CD4-positive, CD25-positive, alpha-beta regulatory T cell (primary cell): ENCODE data around the gene VMP1. TPM values are rescaled to one million over a fixed set of nuclear protein-coding genes. Genes with fewer than 3 reads are reported as not detected.
"Not testable (repeated sequence)": the region's sequence is repeated elsewhere in the genome, so short reads cannot be mapped to it uniquely, and the experiment has no call there.

Experiments used
- ATAC-seq, 2 donors: fragments of 150-1000 bp; cut with Tn5 transposase; one replicate each; pipeline ENCODE4 v1.10.0; 2021; ENCODE audit warnings: low read depth in 2 of 2, moderate number of reproducible peaks in 2 of 2, moderate library complexity in 1 of 2
- DNase-seq, 3 donors: peaks; one replicate each; pipeline versions ENCODE4 v3.0.0 to v3.0.0-alpha.2; 2012 to 2022; ENCODE audit warnings: mixed read lengths in 1 of 3
- H3K27ac ChIP-seq: one replicate; pipeline ENCODE4 v1.7.0; 2013; ENCODE audit warnings: mild to moderate bottlenecking, low read length; ENCODE audit not compliant: insufficient read depth, poor library complexity, severe bottlenecking
- H3K27me3 ChIP-seq: one replicate; pipeline ENCODE4 v1.7.0; 2013; ENCODE audit warnings: low read length; ENCODE audit not compliant: control insufficient read depth, insufficient read depth
- H3K36me3 ChIP-seq: one replicate; pipeline ENCODE4 v1.7.0; 2013; ENCODE audit warnings: mild to moderate bottlenecking, low read length, moderate library complexity; ENCODE audit not compliant: control insufficient read depth, insufficient read depth
- H3K4me1 ChIP-seq: 2 replicates; pipeline ENCODE4 v1.7.0; 2013; ENCODE audit warnings: mild to moderate bottlenecking, low read length; ENCODE audit not compliant: insufficient read depth, control insufficient read depth, poor library complexity, severe bottlenecking
- H3K4me3 ChIP-seq: one replicate; pipeline ENCODE4 v1.7.0; 2013; ENCODE audit warnings: low read depth, mild to moderate bottlenecking, low read length, moderate library complexity
- H3K9me3 ChIP-seq, 2 experiments: 1 replicate in 1 of 2; 2 replicates in 1 of 2; pipeline ENCODE4 v1.7.0; 2013; ENCODE audit warnings: low read length in 2 of 2, mild to moderate bottlenecking in 1 of 2, moderate library complexity in 1 of 2; ENCODE audit not compliant: control insufficient read depth in 2 of 2
- H3K27ac Mint-ChIP-seq, 3 donors: one replicate each; pipeline ENCODE4 v1.8.0; 2020 to 2022; ENCODE audit warnings: mild to moderate bottlenecking in 3 of 3, mixed read lengths in 3 of 3, moderate library complexity in 2 of 3
- H3K27me3 Mint-ChIP-seq: one replicate; pipeline ENCODE4 v1.8.0; 2022; ENCODE audit warnings: mild to moderate bottlenecking, mixed read lengths
- H3K36me3 Mint-ChIP-seq: one replicate; pipeline ENCODE4 v1.8.0; 2020; ENCODE audit warnings: mixed read lengths
- H3K4me1 Mint-ChIP-seq, 4 donors: one replicate each; pipeline ENCODE4 v1.8.0; 2020 to 2022; ENCODE audit warnings: mixed read lengths in 4 of 4, mild to moderate bottlenecking in 1 of 4
- H3K4me3 Mint-ChIP-seq, 4 donors: one replicate each; pipeline ENCODE4 v1.8.0; 2020 to 2022; ENCODE audit warnings: mild to moderate bottlenecking in 4 of 4, mixed read lengths in 4 of 4, moderate library complexity in 3 of 4
- H3K9me3 Mint-ChIP-seq, 7 donors: one replicate each; pipeline ENCODE4 v1.8.0; 2020 to 2022; ENCODE audit warnings: mixed read lengths in 7 of 7, mild to moderate bottlenecking in 3 of 7, moderate library complexity in 2 of 7
- polyA plus RNA-seq, 4 donors: library from polyadenylated mRNA; unstranded; fragments of 300-500 nt; fragmentation: Illumina TruSeq; gene quantifications; one replicate each; pipeline ENCODE4 v1.2.3, GENCODE V29; 2021
- total RNA-seq: library from RNA; stranded (reverse); gene quantifications from one replicate; pipeline ENCODE4 v1.2.3, GENCODE V29; 2022

The VMP1 gene
- total and polyA plus RNA-seq, 5 donors from 2014 or later = 50.3 to 238 (median 73.4) TPM

DNA sequence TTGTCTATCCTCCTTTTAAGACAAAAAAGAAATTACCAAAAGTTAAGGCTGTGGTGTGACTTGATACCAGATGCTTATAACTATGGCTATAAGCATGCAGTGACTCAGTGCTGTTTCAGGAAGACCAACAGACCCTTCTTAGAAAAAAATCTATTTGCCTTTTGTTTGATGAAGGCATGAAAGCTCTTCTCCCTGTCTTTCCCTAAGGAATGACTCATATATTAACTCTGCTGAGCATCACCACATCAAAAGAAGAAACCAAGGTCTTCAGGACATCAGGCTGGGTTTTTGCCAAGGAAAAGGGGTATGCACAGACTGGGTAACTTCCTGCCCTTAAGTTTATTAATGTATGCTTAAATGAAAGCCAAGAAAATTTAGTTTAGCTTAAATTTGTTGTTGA is 47.1 kb downstream of the VMP1 start:
- H3K36me3 ChIP-seq = no peaks in the 10 kb centered on the region
- H3K27me3 Mint-ChIP-seq = no peaks in the 10 kb centered on the region
- peaks cover 15% of the 10 kb centered on the region for H3K36me3 Mint-ChIP-seq
- H3K4me1 Mint-ChIP-seq = peaks cover 31 to 71% (median 45%) of the 10 kb centered on the region in 4 donors
- H3K27me3 ChIP-seq = no peaks in the 10 kb centered on the region
- peak overlapping the region; percentile 77 for H3K27ac ChIP-seq
- peak in 1 of 3 donors; percentile 75 for DNase-seq
- H3K4me1 ChIP-seq = peaks cover 42% of the 10 kb centered on the region
- peak; percentile 53 to 60 for ATAC-seq
- H3K4me3 Mint-ChIP-seq = peak overlapping the region; percentile 71 to 86 (median 72)
- H3K27ac Mint-ChIP-seq = peak overlapping the region; percentile 65 to 96 (median 72)
- peaks cover 0 to 3% (median 0%) of the 10 kb centered on the region in 7 donors for H3K9me3 Mint-ChIP-seq
- H3K9me3 ChIP-seq = peaks cover under 1 to 5% of the 10 kb centered on the region in 2 experiments
- H3K4me3 ChIP-seq = peak overlapping the region; percentile 87

DNA sequence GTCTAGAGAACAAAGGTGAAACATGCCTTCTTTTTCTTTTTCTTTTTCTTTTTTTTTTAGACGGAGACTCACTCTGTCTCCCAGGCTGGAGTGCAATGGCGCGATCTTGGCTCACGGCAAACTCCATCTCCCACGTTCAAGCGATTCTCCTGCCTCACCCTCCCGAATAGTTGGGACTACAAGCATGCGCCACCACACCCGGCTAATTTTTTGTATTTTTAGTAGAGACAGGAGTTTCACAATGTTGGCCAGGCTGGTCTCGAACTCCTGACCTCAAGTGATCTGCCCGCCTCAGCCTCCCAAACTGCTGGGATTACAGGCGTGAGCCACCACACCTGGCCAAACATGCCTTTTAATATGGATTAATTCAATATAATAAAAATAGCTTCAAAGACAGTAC is 47.6 kb downstream of the VMP1 start:
- peak overlapping the region; percentile 6 for H3K4me3 ChIP-seq
- ATAC-seq, H3K27me3 Mint-ChIP-seq, H3K9me3 Mint-ChIP-seq, DNase-seq, H3K27me3 ChIP-seq, H3K9me3 ChIP-seq, H3K36me3 ChIP-seq: not testable (repeated sequence)
- Mint-ChIP-seq H3K4me3 (peak overlapping the region; percentile 22 to 50 (median 44)), H3K36me3 (peaks cover 18% of the 10 kb centered on the region), H3K27ac (peak overlapping the region; percentile 36 to 96 (median 72)), H3K4me1 (peaks cover 31 to 72% (median 45%) of the 10 kb centered on the region in 4 donors)
- H3K4me1 ChIP-seq = peaks cover 42% of the 10 kb centered on the region
- peak overlapping the region; percentile 77 for H3K27ac ChIP-seq

- peak overlapping the region; percentile 72 to 96 (median 83) for H3K27ac Mint-ChIP-seq
- ATAC-seq = no peak
- DNase-seq = no peak
- Histone ChIP-seq H3K27ac (peak overlapping the region; percentile 77), H3K9me3 (peaks cover 2 to 5% of the 10 kb centered on the region in 2 experiments), H3K36me3 (no peaks in the 10 kb centered on the region), H3K27me3 (no peaks in the 10 kb centered on the region), H3K4me3 (peak overlapping the region; percentile 16), H3K4me1 (peaks cover 44% of the 10 kb centered on the region)
- peaks cover 18% of the 10 kb centered on the region for H3K36me3 Mint-ChIP-seq
- H3K27me3 Mint-ChIP-seq = no peaks in the 10 kb centered on the region
- peaks cover 33 to 78% (median 49%) of the 10 kb centered on the region in 4 donors for H3K4me1 Mint-ChIP-seq
- peak overlapping the region in 2 of 4 donors; percentile 4 to 5 for H3K4me3 Mint-ChIP-seq
- H3K9me3 Mint-ChIP-seq = peaks cover 0 to 6% (median 0%) of the 10 kb centered on the region in 7 donors
These were observed 48.9 kb downstream of the VMP1 start for GRCh38 chr17:59756236-59756818.

GRCh38 chr17:59757043-59757442 is 49.6 kb downstream of the VMP1 start:
- peak overlapping the region in 2 of 4 donors; percentile 5 to 51 for H3K4me3 Mint-ChIP-seq
- peak overlapping the region; percentile 72 to 96 (median 83) for H3K27ac Mint-ChIP-seq
- Histone ChIP-seq H3K36me3 (no peaks in the 10 kb centered on the region), H3K4me1 (peaks cover 44% of the 10 kb centered on the region), H3K9me3 (peaks cover 2 to 5% of the 10 kb centered on the region in 2 experiments), H3K4me3 (no peak overlapping the region), H3K27me3 (no peaks in the 10 kb centered on the region), H3K27ac (peak overlapping the region; percentile 77)
- H3K27me3 Mint-ChIP-seq = no peaks in the 10 kb centered on the region
- ATAC-seq (no peak), DNase-seq (no peak)
- H3K9me3 Mint-ChIP-seq = peaks cover 0 to 6% (median 0%) of the 10 kb centered on the region in 7 donors
- peaks cover 18% of the 10 kb centered on the region for H3K36me3 Mint-ChIP-seq
- H3K4me1 Mint-ChIP-seq = peaks cover 39 to 81% (median 52%) of the 10 kb centered on the region in 4 donors

- DNase-seq = no peak
- Histone ChIP-seq H3K27me3 (no peaks in the 10 kb centered on the region), H3K4me3 (no peak overlapping the region), H3K9me3 (peaks cover 2 to 5% of the 10 kb centered on the region in 2 experiments), H3K27ac (peak overlapping the region; percentile 77), H3K4me1 (peaks cover 45% of the 10 kb centered on the region), H3K36me3 (no peaks in the 10 kb centered on the region)
- H3K27me3 Mint-ChIP-seq = no peaks in the 10 kb centered on the region
- H3K9me3 Mint-ChIP-seq = peaks cover 0 to 6% (median 0%) of the 10 kb centered on the region in 7 donors
- H3K4me1 Mint-ChIP-seq = peaks cover 40 to 78% (median 51%) of the 10 kb centered on the region in 4 donors
- H3K36me3 Mint-ChIP-seq = peaks cover 15% of the 10 kb centered on the region
- no peak overlapping the region for H3K4me3 Mint-ChIP-seq
- H3K27ac Mint-ChIP-seq = peak overlapping the region in 2 of 3 donors; percentile 51 to 96
- ATAC-seq = no peak
These were observed 50.0 kb downstream of the VMP1 start for GRCh38 chr17:59757470-59757869.

DNA sequence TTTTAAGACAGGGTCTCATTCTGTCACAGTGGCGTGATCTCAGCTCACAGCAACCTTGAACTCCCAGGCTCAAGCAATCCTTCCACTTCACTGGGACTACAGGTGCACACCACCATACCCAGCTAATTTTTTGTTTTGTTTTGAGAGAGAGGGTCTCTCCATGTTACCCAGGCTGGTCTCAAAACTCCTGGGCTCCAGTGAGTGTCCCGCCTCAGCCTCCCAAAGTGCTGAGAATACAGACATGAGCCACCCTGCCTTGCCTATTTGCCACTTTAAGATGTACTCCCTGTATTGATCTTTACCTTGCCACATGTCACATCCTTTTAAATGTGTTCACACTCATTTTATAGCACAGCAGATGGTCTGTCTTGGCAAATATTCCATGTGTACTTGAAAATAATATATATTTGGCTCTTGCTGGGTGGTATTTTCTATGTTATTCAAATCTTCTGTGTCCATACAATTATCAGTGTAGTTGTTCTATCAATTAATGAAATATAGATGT is 50.5 kb downstream of the VMP1 start:
- Histone ChIP-seq H3K9me3 (peaks cover 2 to 5% of the 10 kb centered on the region in 2 experiments), H3K4me1 (peaks cover 45% of the 10 kb centered on the region), H3K36me3 (no peaks in the 10 kb centered on the region), H3K27me3 (no peaks in the 10 kb centered on the region), H3K27ac (peak overlapping the region; percentile 3), H3K4me3 (no peak overlapping the region)
- peak overlapping the region in 2 of 4 donors; percentile 3 to 63 for H3K4me3 Mint-ChIP-seq
- peaks cover 15% of the 10 kb centered on the region for H3K36me3 Mint-ChIP-seq
- H3K4me1 Mint-ChIP-seq = peaks cover 42 to 78% (median 54%) of the 10 kb centered on the region in 4 donors
- no peak for DNase-seq
- ATAC-seq = no peak
- H3K9me3 Mint-ChIP-seq = peaks cover 0 to 6% (median 0%) of the 10 kb centered on the region in 7 donors
- peak overlapping the region; percentile 11 to 51 (median 16) for H3K27ac Mint-ChIP-seq
- H3K27me3 Mint-ChIP-seq = no peaks in the 10 kb centered on the region

DNA sequence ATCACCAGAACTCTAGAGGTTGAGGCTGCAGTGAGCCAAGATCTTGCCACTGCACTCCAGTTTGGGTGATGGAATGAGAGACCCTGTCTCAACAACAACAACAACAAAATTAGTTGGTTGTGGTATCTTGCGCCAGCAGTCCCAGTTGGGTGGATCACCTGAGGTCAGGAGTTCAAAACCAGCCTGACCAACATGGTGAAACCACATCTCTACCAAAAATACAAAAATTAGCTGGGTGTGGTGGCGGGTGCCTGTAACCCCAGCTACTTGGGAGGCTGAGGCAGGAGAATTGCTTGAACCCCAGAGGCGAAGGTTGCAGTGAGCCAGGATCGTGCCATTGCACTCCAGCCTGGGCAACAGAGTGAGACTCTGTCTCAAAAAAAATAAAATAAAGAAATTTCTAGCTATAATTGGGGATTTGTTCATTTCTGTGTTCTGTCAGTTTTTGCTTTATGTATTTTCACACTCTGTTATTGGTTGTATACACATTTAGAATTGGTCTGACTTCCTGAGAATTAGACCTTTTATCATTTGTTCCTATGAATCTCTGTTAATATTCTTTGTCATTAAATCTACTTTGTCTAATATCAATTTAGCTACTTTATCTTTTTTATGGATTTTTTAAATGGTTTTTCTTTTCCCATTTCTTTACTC is 51.7 kb downstream of the VMP1 start:
- H3K27me3 Mint-ChIP-seq, ATAC-seq, H3K27ac ChIP-seq, H3K9me3 Mint-ChIP-seq, H3K4me3 ChIP-seq, H3K9me3 ChIP-seq, H3K27me3 ChIP-seq, DNase-seq, H3K36me3 ChIP-seq, H3K4me3 Mint-ChIP-seq: not testable (repeated sequence)
- Mint-ChIP-seq H3K4me1 (peaks cover 35 to 72% (median 51%) of the 10 kb centered on the region in 4 donors), H3K36me3 (peaks cover 15% of the 10 kb centered on the region), H3K27ac (peak overlapping the region in 2 of 3 donors; percentile 37 to 60)
- H3K4me1 ChIP-seq = peaks cover 41% of the 10 kb centered on the region
